Activated CD4-positive, CD25-positive, alpha-beta regulatory T cell treated with anti-CD3 and anti-CD28 coated beads, Interleukin-2, amount 50 U/mL, for 72 hours (primary cell): ENCODE data around the gene IRF1.
A peak's percentile ranks its signal among the peaks of the same experiment; 100 is the strongest.
"Not testable (repeated sequence)": the region's sequence is repeated elsewhere in the genome, so short reads cannot be mapped to it uniquely, and the experiment has no call there.

Source experiments
- DNase-seq: peaks from one replicate; pipeline ENCODE4 v3.0.0; 2021

Gene IRF1, protein sequence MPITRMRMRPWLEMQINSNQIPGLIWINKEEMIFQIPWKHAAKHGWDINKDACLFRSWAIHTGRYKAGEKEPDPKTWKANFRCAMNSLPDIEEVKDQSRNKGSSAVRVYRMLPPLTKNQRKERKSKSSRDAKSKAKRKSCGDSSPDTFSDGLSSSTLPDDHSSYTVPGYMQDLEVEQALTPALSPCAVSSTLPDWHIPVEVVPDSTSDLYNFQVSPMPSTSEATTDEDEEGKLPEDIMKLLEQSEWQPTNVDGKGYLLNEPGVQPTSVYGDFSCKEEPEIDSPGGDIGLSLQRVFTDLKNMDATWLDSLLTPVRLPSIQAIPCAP

DNA sequence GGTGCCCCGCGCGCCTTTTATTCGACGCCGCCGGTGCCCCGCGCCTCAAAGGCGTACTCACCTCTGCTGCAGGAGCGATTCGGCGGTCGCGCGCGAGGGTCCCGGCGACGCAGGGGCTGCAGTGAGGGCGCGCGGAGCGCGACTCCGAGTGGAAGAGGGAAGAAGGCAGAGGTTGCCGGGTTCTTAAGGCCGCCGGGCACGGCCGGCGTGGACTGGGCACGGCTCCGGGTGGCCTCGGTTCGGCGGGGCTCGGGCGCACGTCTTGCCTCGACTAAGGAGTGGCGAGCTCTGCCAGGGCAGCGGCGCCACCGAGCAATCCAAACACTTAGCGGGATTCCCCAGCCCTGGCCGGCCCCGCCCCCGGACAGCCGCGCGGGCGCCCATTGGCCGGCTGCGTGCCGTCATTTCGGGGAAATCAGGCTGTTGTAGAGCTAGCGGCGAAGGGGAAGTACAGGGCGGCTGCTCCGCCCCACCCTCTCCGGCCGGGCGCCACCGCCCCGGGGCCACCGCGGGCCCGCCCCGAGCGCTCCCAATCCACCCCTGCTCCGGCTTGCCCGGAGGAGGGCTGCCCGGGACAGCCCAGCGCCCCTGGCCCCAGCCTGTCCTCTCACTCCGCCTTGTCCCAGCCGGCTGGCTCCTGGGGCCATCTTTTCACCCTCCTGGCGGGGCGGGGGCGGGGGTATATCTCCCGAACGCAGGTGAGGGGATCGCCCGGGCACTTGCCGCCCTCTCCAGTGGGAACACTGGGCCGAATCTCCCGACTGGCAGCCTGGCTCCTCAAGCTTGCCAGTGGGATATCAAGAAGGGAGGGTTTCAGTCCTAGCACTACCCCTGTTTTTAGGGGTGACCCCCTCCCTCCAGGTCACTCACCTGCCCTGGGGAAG is at the start of gene IRF1:
TSS of gene IRF1 (minus strand) at position 290 of the 884 bp plus-strand sequence. CDS start 1,295 bp downstream, outside the sequence.
- DNase-seq = peak; percentile 99

DNA sequence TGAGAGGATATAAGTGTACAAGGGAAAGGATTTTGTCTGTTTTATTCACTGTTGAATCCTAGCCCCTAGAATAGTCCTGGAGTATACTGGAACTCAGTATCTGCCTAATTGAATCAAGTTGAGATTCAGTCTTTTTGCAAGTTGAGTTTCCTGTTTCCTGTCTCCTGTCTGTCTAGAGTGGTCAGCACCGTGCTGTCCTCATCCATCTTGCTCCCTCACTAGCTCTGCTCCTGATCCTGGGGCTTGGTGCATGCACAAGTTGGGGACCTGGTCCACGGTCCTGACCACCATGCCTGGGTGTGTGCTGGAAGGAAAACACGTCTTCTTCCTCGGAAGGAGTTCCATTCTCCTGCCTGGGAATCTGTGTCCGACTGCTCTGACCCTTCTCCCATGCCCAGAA is 49.6 kb upstream of the IRF1 start:
- DNase-seq = no peak

DNA sequence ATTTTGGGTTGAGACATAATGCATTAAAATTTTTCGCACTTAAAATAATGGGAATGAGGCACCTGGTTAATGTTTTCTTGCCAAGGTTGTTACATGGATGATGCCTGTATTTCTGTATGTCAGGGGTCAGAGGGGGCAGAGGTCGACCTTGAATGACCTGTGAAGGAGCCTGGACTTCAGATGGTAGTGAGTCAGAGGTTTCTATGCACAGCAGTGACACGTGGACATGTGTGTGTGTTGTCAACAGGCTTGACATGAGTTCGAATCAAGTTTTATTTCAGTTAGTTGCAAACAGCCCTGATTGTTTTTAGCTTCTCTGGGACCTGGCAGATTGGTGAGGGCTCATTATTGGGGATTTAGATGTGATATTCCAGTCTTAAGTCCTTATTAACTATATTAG is 49.1 kb upstream of the IRF1 start:
- no peak for DNase-seq

DNA sequence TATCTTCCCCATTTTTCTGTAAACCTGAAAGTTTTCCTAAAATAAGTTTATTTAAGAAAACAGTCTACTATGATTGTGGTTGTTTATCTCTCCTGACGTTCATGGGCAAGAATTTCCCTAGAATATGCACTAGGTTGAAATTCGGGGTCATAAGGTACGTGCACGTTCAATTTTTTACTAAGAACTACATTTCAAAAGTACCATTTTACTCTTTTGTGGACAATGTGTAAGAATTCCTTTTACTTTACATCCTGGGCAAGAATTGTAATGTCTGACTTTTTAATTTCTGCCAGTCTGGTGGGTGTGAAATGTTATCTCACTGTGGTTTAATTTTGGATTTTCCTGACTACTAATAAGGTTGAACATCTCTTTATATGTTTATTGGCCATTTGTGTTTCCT is 40.4 kb upstream of the IRF1 start:
- no peak for DNase-seq

DNA sequence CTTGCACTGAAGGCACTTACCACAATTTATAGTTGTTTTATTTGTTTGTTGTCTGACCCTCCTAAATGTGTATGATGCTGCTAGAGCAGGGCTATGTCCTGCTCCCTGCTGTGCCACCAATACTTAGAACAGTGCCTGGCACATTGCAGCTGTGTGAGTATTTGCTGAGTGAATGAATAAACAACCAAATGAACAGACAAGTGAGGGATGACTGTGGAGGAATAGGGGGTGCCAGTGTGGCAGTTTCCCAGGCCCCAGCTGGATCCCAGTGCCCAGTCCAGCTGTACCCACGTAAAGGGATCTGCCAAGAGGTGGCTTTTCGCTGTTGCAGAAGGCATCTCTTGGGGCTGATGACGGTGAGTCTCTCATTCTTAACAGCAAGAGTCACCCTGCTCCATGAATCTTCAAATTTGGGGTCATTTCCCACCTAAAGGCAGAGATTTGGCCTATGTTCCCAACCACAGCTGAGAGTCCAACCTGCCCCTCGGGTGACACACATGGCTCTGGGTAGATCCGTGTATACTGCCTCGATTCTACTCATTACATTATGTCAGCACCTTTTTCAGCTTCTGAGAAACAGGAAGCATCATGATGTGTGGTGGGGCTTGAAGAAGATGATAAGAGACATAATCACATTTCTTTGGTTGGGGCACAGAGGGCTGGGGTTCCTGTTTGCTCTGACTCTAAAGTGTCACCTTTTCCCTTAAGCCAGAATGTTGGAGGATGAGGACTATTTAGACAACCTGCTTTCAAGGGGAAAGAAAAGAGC is 38.5 kb upstream of the IRF1 start:
- DNase-seq = no peak

DNA sequence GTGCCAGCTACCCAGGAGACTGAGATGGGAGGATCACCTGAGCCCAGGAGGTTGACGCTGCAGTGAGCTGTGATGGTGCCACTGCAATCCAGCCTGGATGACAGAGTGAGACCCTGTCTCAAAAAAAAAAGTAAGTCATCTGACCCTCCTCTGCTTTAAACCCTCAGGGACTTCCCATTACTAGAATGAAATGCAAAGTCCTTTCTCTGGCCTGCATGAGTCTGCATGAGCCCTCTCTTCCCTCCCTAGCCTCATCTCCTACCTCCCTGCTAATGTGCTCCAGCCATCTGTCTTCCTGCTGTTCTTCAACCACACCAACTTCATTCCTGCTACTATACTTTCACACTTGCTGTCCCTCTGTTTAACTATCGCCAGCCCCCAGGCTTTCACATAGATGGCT is 37.4 kb upstream of the IRF1 start:
- DNase-seq = no peak

DNA sequence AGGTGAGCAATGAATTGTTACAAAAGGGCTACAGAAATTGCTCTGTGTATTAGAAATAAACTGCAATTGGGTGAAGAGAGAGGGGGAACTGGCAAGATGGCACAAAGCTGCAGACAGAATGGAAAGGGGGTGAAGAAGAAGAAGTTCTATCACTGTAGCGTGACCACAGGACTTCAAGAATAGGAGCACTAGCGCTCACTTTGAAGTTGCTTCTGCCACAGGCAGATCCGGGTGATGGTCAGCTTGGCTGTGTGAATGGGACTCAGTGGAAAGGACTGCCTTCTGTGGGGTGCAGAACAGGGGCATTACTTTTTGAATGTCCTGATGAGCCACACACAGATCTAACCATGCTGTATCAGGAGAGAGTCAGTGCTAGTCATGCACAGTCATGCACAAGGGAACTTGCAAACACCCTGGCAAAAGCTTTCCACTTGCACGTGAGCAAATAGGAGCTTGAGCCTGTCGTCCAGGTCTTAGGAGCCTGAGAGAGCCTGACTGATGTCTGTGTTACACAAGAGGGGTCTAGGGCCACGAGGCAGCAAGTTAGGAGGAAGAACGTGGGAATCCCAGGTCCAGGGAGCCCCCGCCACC is 36.5 kb upstream of the IRF1 start:
- DNase-seq = no peak

DNA sequence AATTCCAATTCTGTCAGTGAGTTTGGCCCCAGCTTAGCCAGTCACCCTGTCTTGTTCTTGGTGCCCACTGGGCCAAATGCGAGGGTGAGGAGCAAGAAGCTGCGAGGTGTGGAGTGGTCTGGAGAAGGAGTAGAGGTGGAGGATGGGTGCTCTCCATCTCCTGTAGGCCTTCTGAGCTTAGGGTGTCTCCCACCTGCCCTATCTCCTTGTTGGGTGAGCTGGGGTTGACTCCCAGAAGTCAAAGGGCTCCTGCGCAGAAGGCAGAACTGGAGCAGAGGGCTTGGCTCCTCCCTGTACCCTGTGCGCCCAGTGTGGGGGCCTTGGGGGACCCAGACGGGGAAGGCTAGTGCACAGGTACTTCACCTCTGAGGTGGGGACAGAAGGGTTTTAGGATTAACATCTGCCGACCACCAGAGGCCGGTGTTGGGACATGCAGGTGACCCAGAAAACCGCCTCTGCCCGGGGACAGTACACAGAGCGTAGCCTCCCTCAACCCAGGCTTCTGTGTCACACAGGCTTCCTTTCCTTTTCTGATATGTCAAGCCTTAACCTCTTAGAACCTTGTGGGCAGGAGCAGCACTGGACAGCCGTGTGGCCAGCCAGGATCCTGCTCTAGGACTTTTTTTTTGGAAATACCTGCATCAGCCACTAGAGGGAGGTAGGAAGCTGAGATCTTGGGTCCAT is 35.9 kb upstream of the IRF1 start:
- DNase-seq = peak; percentile 42

DNA sequence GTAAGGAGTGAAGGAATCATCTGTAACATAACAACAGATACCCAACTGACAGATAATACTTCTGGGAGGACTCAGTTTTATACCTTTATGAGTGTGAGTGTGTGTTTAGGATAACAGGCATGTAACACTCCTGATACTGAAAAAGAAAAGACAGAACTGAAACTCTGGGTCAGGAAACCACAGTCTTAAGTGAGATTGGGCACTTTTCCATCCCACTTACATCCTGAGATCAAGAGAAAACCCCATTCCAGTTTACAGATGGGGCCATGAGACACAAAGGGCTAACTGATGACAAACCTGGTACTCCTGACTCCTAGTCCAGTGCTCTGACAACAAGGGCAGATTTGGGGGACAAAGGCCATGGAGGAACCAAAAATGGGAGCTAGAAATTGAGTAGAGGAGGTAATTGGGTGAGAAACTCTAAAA is 34.7 kb upstream of the IRF1 start:
- no peak for DNase-seq

DNA sequence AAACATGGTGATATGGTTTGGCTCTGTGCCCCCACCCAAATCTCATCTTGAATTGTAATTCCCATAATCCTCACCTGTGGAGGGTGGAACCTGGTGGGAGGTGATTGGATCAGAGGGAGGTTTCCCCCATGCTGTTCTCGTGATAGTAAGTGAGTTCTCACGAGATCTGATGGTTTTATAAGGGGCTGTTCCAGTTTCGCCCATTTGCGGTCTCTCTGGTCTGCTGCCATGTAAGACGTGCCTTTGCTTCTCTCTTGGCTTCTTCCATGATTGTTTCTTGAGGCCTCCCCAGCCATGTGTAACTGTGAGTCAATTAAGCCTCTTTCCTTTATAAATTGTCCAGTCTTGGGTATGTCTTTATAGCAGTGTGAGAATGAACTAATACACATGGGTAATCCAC is 34.3 kb upstream of the IRF1 start:
- not testable (repeated sequence) for DNase-seq

DNA sequence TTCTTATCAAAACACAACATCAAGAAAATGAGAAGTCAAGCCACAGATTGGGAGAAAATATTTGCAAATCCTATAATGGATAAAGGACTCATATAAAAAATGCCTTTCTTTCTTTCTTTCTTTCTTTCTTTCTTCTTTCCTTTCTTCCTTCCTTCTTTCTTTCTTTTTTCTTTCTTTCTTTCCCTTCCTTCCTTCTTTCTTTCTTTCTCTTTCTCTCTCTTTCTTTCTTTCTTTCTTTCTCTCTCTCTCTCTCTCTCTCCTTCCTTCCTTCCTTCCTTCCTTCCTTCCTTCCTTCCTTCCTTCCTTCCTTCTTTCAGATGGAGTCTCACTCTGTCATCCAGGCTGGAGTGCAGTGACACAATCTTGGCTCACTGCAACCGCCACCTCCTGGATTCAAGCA is 31.5 kb upstream of the IRF1 start:
- not testable (repeated sequence) for DNase-seq

DNA sequence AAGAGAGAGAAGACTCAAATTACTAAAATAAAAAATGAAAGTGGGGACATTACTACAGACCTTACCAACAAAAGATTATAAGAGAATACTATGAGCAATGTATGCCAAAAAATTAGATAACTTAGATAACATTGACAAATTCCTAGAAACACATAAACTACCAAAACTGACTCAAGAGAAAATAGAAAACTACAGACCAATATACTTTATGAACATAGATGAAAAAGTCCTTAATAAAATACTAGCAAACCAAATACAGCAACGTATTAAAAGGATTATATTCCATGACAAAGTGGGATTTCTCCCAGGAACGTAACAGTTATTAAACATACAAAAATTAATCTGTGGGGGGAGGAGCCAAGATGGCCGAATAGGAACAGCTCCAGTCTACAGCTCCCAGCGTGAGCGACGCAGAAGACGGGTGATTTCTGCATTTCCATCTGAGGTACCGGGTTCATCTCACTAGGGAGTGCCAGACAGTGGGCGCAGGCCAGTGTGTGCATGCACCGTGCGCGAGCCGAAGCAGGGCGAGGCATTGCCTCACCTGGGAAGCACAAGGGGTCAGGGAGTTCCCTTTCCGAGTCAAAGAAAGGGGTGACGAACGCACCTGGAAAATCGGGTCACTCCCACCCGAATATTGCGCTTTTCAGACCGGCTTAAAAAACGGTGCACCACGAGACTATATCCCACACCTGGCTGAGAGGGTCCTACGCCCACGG is 23.2 kb upstream of the IRF1 start:
- not testable (repeated sequence) for DNase-seq

DNA sequence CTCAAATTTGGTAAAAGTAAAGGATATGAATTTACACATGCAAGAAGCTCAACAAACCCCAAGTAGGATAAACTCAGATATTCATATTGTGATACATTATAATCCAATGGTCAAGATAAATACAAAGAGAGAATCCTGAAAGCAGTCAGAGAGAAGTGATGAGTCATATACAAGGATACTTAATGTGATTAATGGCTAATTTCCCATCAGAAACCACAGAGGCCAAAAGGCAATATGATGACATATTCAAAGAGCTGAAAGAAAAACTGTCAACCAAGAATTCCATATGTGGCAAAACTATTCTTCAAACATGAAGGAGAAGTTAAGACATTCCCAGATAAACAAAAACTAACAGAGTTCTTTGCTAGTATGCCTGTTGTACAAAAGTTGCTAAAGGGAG is 19.5 kb upstream of the IRF1 start:
- no peak for DNase-seq

DNA sequence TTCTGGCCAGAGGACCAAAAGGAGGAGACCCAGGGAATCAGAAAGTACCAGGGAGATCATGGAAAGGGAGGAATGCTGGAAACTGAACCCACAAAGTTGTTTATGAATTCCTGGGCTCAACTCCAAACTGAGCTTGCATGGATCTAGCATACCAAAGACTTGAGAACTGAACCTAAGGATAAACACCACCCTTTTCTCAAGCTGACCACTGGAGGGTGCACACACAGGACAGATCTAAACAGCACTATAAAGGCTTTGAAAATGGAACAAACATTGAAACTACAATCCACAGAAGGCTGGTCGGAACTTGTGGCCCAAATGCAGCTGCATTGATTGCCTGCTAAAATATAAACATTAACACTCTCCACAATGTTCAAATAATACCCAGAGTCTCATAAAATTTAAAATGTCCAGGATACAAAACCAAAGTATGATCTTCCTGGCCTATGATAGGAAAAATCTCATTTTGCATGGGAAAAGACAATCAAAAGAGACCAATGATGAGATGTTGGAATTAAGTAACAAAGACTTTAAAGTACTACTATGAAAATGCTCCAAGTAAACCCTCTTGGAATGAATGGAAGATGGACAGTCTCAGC is 15.6 kb upstream of the IRF1 start:
- no peak for DNase-seq

DNA sequence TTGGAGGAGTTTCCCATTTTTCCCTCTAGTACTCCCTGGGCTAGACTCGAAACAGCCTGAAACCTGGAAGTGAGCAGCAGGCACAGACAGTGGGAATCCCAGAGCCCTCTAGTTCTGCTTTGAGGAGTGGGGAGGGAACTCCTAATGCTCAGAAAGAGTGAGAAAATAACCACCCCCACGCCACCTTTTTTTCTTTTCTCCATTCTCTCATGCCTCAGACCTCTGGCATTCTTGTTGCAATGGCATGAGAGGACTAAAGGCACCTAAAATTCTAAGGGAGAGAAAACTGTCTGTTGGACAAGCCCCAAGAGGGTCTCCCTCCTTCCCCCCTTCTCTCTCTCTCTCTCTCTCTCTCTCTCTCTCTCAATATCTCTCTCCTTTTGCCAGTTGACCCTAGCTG is 15.1 kb upstream of the IRF1 start:
- no peak for DNase-seq

DNA sequence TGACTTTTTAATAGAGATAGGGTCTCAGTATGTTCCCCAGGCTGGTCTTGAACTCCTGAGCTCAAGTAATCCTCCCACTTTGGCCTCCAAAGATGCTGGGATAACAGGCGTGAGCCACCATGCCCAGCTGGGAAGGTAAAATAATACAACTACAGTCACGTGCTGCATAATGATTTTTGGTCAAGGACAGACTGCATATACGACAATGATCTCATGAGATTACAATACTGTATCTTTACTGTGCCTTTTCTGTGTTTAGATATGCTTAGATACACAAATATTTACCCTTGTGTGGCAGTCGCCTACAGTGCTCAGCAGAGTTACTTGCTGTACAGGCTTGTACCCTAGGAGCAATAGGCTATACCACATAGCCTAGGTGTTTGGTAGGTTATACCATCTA is 14.2 kb upstream of the IRF1 start:
- DNase-seq = no peak

DNA sequence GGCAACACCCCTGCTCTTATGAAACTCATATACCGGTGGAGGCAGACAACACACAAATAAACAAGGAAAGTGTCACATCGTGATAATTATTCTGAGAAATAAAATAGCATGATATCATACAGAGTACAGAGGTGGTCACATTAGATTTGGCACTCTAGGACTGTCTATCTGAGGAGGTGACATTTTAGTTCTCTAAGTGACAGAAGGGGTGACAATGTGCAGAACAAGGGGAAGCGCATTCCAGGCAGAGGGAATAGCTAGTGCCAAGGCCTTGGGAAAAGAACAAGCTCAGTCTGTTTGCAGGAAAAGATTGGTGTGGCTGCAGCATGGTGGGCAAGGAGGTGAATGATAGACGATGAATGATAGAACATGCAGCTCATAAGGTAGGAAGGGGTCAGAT is 12.7 kb upstream of the IRF1 start:
- no peak for DNase-seq

DNA sequence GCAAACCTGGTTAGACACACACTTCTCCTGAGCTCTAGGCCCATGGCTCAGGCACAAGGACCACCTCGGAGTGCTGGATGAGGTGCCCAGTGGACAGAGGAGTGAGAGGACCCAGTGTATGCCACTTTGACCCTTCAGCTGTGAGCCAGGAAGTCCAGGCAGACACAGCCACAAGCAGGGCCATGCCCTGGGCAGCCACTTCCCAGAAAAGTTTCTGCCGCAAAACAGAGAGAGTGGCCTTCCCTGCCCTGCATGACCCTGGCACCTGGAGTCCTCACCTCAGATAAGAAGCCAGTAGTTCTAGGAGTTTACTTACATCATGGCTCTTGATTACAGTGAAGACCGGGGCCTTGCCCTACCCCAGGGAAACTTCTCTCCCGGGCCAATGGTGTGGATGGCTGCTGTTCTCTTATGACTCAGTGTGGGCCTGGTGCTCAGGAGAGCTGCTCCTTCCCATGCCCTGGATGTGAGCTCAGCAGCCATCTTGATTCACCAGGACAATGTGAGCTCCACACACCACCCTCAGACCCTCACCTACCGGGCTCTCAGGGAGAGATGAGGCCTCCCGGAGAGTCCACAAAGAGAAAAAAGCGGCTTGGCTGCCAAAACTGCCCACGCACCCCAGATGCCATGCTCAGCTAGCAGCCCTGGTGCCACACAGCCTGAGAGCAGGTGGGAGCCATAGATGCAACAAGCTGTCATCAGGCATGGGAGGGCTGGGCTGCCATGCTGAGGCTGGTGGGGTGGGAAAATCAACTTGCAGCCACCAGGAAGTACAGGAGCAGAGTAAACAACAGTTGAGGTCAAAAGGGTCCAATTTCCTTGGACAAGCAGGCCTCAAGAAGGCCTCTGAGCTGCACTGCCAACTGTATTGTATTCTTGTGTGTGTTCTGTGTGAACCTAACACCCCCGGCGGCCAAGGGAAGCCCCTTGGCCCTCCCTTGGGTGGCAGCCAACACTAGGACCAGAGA is 11.7 kb upstream of the IRF1 start:
- no peak for DNase-seq

DNA sequence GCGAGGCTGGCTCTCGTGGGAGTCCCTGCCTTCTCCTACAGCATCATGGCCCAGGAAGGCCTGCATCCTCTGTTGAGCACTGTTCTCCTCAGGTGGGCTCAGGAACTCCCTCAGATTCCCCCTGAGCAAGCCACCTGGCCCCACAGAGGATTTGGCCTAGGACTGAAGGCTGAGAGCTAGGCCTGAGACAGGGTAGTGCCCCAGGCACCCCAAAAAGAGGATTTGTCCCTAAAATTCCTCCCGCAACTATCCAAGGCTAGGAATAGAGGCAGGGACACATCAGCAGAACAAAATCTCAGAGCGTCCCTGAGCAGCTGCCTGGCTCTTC is 11.0 kb upstream of the IRF1 start:
- no peak for DNase-seq

DNA sequence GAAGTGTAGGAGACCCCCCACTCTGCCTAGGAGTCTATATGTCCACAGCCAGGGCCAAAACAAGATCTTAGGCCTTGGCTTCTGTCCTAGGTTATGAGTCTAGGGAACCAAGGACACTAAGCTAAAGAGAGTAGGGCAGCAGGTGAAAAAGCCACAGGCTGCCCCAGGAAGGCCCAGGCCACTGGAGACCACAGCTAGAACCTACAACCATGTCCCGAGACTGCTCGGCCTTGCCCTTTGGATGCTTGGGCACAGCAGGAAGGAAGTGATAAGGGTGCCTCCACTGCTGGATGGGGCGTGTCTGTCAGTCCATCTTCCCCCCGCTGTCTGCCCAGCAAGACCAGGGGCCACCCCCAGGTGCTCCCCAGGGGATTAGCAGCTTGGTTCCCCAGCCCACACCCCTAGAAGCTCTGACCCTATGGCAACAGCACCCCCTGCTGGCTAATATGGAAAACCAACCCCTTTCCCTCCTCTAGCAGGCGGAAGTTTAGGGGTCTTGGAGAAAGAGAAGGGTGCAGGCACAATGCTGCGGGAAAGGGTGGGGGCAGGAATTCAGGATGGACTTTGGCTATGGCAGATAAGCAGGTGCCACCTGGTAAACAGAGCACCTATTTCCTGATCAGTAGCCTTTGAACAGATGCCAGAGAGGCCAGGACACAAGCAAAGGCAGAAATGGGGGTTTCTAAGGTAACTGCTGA is 10.5 kb upstream of the IRF1 start:
- DNase-seq = peak; percentile 74
